ENCODE measurements around the gene R3HDML.

DNA sequence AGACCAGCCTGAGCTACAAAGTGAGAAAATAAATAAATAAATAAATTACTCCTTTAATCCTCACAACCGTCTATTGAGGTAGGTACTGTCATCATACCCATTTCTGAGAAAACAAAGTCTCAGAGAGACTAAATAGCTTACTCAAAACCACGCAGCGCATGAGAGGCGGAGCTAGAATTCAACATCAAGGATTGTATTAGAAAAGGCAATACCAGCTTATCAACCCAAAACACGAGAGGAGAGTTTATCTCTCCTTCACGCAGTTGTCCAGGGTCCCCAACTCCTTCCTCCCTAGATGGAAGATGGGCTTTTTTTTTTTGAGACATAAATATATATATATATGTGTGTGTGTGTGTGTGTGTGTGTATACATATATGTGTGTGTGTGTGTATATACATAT is 30.9 kb downstream of the R3HDML start:
- TF ChIP-seq POLR2A (IDR thresholded peaks at IDR 0.05; ENCODE audit: low read depth, low read length) (no peak), POLR2AphosphoS5 (IDR thresholded peaks at IDR 0.05; ENCODE audit: low read depth, low read length) (no peak)

Data from GM12892 (cell line).